Measurements from ENCODE around the gene OTOP1.
"Not testable (repeated sequence)": the region's sequence is repeated elsewhere in the genome, so short reads cannot be mapped to it uniquely, and the experiment has no call there.

The OTOP1 gene

GRCh38 chr4:4226606-4227438, at the start of gene OTOP1:
Gene OTOP1 (minus strand): TSS chr4:4226929. CDS start chr4:4226864, 65 bp downstream.
- DNase-seq: no peak

DNA sequence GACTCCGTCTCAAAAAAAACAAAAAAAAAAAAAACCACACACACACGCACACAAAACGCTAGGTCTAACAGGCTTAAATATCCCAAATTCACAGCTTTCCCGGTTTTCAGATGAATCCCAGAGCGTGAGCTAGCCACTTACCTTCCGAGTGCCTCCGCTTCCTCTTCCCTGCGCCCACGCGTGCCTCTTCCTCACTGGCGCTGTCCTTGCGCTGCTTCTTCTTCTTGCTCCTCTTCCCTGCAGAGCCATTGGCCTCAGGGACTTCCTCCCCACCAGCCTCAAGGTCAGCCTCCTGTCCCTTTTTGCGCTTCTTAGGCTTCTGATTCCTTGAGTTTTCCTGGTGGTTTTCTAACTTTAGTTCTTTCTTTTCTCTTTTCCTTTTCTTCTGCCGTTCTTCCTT, 47.5 kb upstream of the OTOP1 start:
- no peak for DNase-seq

GRCh38 chr4:4271912-4272311, 45.2 kb upstream of the OTOP1 start:
- no peak for DNase-seq

GRCh38 chr4:4270529-4270928, 43.8 kb upstream of the OTOP1 start:
- DNase-seq: no peak

- DNase-seq: no peak
Measured at GRCh38 chr4:4269856-4270255, 43.1 kb upstream of the OTOP1 start.

DNA sequence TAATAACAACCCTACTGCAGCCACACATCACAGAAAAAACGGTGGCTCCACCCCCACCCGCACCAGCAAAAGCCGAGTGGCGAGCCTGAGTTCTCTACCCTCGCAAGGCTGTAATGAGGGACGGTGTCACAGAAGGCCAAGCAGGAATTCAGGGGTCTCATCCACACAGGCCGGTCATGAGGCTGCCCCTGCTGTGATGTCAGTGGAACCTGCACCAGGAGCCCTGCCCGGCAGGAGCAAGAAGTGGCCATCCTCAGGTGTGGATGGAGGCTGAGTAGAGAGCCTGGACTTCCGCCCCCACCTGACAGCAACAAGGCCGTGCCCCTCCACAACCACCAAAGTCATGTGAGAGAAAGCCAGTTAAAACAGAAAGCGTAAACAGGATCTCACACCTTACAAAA, 42.6 kb upstream of the OTOP1 start:
- DNase-seq: no peak

GRCh38 chr4:4268776-4269175, 42.0 kb upstream of the OTOP1 start:
- DNase-seq: no peak

DNA sequence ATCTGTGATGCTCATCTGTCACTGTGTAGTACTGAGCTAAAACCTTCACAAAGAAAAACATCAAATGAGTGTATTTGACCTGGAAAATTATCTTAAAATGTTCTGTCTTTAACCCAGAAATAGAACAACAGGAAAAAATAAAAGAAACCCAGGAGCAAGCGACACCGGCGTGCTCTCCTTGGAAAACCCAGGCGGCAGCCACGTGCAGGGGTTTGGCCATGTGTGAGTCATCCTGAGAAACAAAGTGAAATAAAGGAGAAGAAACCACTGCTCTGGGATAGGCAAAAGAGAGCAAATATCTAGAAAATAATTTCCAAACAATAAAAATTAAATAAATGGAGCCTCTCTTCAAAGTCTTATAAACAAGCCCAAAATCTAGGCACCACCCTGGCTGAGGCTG, 41.3 kb upstream of the OTOP1 start:
- no peak for DNase-seq

GRCh38 chr4:4260185-4260751, 33.5 kb upstream of the OTOP1 start:
- DNase-seq: peak in 1 of 2 experiments; percentile 34

GRCh38 chr4:4259484-4260100, 32.9 kb upstream of the OTOP1 start:
- no peak for DNase-seq

DNA sequence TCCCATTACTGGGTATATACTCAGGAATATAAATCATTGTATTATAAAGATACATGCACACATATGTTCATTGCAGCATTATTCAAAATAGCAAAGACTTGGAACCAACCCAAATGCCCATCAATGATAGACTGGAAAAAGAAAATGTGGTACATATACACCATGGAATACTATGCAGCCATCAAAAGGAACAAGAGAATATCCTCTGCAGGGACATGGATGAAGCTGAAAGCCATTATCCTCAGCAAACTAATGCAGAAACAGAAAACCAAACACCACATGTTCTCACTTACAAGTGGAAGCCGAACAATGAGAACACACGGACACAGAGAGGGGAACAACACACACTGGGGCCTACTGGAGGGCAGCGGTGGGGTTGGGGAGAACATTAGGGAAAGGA, 31.0 kb upstream of the OTOP1 start:
- DNase-seq: not testable (repeated sequence)

DNA sequence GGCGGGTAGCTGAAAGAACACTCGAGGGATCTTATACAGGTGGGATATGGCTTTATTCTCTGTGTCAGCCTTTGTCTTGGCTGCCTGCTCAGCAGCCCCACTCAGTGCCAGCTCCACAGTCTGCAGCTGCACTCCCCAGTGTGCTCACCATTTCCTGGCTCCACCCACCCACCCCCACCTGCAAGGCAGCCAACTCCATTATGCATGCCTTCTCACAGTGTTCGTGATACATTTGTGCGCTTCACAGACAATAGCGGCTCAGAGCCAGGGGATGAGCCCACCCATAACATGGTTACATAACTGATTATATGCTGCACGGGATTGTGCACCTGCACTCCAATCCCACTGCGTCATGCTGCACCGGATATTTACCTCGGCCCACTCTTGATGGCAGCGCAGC, 30.1 kb upstream of the OTOP1 start:
- DNase-seq: no peak

DNA sequence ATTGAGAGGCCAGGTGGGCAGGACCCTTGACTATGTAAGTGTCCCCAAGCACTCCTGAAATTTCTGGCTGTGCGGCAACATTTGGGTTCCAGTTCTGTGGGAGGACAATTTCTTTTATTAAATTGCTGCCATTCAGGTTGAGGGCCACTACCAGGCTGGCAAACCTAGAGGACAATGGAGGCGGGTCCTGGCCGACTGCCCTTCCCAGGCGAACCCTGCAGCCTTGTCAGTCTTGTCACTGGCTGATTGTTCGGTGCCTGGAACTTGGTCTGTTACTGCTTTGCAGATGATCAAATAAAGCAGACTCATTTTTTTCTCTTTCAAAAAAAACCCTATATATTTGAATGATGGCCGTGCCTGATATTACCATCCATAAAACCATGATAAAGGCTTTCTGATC, 27.9 kb upstream of the OTOP1 start:
- no peak for DNase-seq

DNA sequence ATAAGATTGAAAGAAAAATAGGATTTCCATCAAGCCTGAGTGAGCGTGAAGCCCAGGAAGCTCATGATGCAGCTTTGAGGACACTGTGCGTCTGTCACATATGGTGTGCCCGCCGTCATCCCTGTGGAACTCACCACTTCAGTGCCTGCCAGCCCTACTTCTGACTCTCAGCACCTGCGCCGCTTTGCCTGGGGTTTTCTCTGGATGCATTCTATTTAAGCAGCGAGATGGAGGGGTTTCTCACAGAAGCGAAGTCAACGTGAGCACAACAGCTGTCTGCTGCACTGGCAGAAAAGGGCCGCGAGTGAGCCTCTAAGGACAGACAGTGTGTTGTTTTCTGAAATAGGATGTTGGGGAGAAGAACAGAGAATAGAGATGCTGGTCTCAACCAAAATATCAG, 27.5 kb upstream of the OTOP1 start:
- DNase-seq: no peak

- no peak for DNase-seq
Measured at GRCh38 chr4:4249866-4250265, 23.1 kb upstream of the OTOP1 start.

DNA sequence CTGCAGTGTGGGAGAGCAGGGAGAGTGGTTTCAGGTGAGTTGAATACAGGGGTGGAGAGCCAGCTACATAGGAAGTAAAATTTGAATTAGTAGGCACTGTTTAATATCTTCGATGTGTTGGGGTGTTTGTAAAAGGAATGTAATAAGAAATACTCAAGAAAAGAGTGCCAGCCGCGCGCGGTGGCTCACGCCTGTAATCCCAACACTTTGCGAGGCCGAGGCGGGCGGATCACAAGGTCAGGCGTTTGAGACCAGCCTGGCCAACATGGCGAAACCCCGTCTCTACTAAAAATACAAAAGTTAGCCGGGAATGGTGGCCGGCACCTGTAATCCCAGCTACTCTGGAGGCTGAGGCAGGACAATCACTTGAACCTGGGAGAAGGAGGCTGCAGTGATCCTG, 22.6 kb upstream of the OTOP1 start:
- not testable (repeated sequence) for DNase-seq

GRCh38 chr4:4248885-4249203, 22.1 kb upstream of the OTOP1 start:
- DNase-seq: no peak

DNA sequence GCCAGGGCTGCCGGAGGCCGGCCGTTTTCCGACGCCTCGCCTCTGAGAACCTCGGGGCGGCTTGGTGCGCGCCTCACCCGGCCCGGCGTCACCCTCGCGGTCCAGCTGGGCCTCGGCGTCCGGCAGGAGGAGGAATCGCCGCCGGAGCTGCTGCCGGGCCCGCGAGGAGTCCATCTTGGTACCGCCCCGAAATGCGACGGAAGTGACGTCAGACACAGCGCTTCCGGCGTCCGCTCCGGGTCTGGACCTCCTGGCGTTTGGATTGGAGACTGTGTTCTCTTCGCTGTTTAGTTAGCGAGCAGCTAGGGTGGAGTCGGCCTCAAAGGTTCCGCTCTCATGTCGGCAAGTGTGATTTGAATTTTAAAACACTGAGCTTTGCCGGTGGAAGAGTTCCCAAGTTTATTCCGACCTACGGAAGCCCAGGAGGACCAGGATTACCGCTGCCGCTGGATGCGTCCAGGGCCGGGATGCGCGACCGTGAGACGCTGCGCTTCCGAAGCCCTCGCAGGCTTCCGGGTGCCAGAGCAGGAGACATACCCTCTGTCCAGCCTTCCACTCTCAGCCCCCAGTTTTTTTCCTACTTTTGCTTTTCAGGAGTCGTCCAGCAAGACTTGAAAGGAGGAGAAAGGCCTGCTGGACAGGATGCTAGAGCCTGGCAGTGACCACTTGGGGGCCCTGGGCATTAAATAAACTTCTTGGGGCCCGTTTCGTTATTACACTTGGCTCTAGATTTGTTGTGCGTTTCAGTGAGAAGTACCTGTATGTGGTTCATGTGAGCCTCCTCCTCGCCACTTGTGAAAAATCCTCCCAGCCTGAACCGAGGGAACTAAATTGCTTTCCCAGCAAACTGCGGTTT, 21.5 kb upstream of the OTOP1 start, which contains the start of gene TMEM128:
TSS of gene TMEM128 (minus strand) at position 195 of the 856 bp plus-strand sequence. CDS start at position 174, 21 bp downstream.
- DNase-seq: peak; percentile 88 to 95

DNA sequence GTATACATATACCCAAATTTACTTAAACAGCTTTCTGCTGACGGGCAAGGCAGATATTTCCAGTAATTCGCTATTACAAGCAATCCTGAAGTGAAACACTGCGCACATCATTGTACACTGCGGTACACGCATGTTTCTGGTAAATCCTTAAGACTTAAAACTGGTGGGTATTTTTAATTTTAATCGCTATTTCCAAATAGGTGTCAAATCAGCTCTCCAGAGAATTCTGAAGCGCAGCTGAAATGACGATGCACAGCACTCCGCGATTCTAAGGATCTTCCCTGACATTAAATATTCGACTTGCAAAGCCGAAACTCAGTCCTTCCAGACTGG, 20.9 kb upstream of the OTOP1 start:
- no peak for DNase-seq

DNA sequence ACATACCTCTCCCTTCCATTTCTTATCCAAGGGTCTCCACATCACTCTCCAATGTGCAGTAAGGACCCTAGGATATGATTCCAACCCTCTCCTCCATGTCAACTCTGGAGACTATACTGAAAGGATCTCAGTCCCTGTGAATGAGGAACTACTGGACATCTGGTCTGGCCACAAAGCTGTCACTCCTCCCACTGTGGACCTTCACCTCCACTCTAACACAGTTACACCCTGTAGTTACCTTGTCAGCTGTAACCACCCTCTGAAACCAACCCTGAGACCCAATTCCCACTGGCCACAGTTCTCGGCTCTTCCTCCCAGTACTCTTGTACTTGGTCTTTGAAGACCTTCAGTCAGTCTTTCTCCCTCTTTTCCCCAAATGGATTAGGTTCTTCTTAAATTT, 18.4 kb upstream of the OTOP1 start:
- no peak for DNase-seq

GRCh38 chr4:4239551-4239950, 12.8 kb upstream of the OTOP1 start:
- DNase-seq: not testable (repeated sequence)

DNA sequence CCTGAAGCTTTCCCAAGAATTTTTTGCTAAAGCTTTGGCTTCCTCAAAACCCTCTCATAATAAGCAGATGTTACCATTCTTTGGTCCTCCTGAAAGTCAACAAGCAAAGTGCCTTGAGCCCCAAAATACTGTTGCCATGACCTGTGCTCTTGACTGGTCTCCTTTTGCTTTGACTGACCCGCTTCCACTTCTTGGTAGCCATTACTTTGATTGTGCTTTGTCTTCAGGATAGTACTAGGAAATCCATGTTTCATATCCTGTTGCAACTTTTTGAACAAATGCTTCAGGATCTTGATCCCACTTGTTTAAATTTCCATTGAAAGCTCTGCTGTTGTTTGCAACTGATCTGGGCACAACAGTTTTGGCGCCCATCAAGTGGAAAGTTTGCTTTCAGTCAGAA, 6.9 kb upstream of the OTOP1 start:
- DNase-seq: no peak

DNA sequence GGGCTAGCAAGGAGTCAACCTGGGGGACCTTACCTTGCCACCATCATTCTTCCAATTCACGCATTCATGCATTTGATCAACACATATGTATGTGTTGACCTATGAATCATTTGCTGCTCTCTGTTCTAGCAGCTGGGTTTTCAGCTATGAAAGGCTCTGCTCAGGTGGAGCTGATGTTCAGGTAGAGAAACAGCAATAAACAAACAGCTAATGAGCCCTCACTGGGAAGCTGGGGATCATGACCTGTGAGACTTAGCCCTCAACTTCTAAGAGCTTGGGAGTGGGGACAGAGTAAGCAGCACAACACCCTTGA, 1.6 kb upstream of the OTOP1 start:
- DNase-seq: no peak

All from NCI-H2081 (cell line).